Adipose tissue (tissue), 3 donors: ENCODE results near the gene TEN1. TPM values are rescaled to one million over a fixed set of nuclear protein-coding genes. Genes with fewer than 3 reads are reported as not detected.

Experiments used
- H3K27ac ChIP-seq: one replicate; pipeline ENCODE4 v1.5.1; 2013; ENCODE audit warnings: low read depth, low read length
- WGBS, 3 donors: extraction: QIAGEN DNeasy Blood & Tissue Kit; methylation state at CpG; one replicate each; pipeline ENCODE4 v1.1.7; 2013; 5-methylcytosine and 5-hydroxymethylcytosine counted together
- polyA plus RNA-seq, 3 donors: library from polyadenylated mRNA; stranded (reverse); fragments of 200-250 nt; gene quantifications; one replicate each; pipeline ENCODE4 v1.2.3, GENCODE V29; 2013
- donor health status: healthy with polysubstance abuse.
- donor health status: Bipolar disorder and iron deficiency.
- donor health status: healthy.

Gene TEN1
- polyA plus RNA-seq, 3 donors: 25.2 to 42.6 (median 39.5) TPM

DNA sequence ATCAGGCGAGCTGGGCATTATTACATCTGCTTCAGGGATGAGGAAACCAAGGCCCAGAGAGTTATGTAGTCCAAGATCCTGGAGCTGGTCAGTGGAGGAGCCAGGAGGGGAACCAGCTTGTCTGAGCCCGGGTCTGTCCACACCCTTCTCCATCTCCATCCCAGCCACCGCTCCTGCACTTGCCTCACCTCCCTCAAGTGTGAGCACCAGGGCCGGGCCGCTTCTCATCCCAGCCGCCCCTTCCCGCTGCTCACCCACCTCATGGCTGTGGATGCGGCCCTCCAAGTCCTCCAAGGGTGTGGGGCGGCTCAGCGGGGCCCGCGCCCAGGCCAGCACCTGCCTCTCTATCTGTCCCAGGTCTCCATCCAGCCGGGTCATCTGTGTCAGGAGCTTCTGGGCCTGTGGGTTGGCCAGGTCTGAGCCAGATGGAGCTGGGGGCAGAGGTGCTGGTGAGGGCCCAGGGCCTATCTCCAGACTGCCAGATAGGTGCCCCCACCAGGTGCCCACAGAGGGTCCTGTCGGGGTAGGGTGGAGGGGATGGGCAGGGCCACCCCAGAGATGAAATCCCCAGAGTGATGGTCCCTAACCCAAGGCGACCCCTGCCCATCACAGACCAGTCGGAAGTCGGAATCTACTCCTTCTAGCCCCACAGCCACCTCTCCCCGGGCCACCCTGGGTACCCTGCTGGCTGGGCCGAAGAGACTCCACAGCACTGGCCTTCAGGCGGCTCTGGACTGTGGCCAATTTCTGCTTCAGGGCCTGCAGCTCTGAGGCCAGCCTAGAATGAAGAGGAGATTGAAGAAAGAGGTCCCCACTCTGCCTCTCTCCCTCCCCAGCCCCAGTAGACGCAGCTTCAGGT is 38.7 kb downstream of the TEN1 start:
- 86 to 93% (median 86%) methylated on average over 20 to 21 of the region's 21 CpGs for WGBS, 3 donors

DNA sequence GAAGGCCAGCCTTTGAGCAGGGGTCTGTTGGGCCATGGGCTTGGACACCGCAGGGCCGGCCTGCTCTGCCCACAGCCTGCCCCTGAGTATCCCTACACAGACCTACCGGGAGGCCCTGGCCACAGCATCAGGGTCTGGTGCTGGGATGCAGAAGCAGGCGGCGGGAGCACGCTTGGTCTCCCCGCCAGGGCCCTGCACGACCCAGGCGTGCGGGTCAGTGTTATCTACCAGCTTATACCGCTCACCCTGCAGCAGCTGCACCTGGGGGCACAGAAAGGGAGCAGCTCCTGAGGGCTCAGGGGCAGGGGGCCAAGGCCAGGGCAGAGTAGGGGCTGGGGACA is 39.3 kb downstream of the TEN1 start:
- 82 to 90% (median 87%) methylated on average over 11 of the region's 11 CpGs for WGBS, 3 donors
- no peak overlapping the region for H3K27ac ChIP-seq

More for the DNA sequence above, 38.7 kb downstream of the TEN1 start:
- H3K27ac ChIP-seq: no peak overlapping the region

GRCh38 chr17:76018801-76019200 is 39.8 kb downstream of the TEN1 start:
- WGBS, 3 donors: 87 to 93% (median 88%) methylated on average over 9 to 13 of the region's 13 CpGs
- H3K27ac ChIP-seq: no peak overlapping the region

DNA sequence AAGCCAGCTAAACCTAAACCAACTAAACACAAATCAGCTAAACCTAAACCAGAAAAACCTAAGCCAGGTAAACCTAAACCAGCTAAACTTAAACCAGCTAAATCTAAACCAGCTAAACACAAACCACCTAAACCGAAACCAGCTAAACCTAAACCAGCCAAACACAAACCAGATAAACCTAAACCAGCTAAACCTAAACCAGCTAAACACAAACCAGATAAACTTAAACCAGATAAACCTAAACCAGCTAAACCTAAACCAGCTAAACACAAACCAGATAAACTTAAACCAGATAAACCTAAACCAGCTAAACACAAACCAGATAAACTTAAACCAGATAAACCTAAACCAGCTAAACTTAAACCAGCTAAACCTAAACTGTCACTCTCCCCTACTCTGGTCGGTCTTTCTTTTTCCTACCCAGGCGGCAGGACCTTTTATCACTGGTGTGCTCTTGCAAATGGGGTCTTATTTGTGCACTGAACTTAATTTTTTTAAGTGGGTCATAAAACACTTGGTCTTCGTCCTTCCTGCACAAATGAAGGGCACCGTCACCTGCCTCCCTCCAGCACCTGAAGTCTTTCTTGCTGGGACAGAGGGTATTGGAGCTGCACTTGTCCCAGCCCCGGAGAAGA is 40.9 kb downstream of the TEN1 start:
- 87 to 90% (median 90%) methylated on average over 6 of the region's 6 CpGs for WGBS, 3 donors
- H3K27ac ChIP-seq: no peak overlapping the region

- no peak overlapping the region for H3K27ac ChIP-seq
- 71 to 83% (median 82%) methylated on average over 24 of the region's 24 CpGs for WGBS, 3 donors
These were observed 43.2 kb downstream of the TEN1 start for GRCh38 chr17:76022285-76022684.

DNA sequence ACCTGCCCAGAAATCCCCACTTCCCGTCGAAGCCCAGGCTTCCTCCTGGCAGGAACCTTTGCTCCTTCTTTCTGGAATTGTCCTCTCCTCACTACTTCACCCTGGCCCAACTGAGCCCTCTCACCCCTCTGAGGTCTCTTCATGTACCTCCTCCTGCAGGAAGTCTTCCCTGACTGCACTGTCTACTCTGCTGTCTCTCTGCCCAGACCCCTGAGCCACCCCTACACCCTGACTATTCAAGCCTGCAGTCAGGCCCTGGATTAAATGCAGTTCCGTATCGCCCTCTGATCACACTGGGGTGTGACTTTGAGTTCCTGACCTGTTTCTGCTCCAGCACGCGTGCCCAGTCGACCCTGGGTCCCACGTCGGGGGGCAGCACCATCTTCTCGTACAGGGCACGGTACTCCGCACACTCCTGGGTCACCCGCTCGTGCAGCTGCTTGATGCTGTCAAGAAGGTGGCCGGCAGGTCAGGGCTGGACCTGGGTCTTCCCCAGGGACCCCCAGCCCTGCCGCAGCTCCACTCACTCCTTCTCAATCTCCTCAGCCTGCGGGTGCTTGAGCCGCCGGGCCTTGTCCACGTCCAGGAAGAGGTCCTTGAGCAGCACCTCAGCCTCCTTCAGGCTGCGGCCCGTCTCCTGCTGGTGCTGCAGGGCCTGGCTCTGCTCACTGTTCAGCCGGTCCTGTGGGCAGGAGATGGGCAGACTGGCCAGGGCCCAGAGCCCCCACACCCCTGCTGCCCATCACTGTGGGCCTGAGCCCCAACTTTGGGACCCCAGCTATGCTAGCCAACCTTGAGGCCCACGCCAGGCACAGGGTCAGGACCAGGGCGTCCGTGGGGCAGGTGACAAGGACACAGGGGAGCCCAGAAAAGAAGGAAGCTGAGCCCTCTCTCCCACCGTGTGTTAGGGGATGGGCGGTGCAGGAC is 44.2 kb downstream of the TEN1 start:
- 87 to 90% (median 90%) methylated on average over 22 to 28 of the region's 28 CpGs for WGBS, 3 donors
- H3K27ac ChIP-seq: no peak overlapping the region

- no peak overlapping the region for H3K27ac ChIP-seq
- 91 to 96% (median 94%) methylated on average over 9 of the region's 9 CpGs for WGBS, 3 donors
These were observed 44.8 kb downstream of the TEN1 start for GRCh38 chr17:76023900-76024237.

GRCh38 chr17:76024353-76024752 is 45.3 kb downstream of the TEN1 start:
- 81 to 90% (median 88%) methylated on average over 9 of the region's 9 CpGs for WGBS, 3 donors
- H3K27ac ChIP-seq: no peak overlapping the region

DNA sequence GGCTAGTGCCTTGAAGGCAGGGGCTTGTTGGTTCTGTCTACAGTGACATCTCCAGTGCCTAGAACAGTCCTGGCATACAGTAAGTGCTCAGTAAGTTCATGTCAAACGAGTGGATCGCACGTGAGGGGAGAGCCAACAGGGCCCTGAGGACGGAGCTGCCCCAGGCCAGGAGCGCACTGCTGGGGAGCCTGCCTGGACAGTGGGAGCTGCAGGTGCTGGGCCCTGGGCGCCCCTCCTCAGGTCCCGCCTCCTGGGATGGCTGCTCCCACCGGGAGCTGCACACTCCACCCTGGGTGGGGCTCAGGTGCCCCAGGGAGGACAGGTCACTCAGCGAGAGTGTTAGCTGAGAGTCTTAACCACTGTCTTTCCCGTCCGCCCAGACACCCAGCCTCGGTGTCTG is 46.3 kb downstream of the TEN1 start:
- 87 to 95% (median 93%) methylated on average over 9 to 12 of the region's 12 CpGs for WGBS, 3 donors
- no peak overlapping the region for H3K27ac ChIP-seq

DNA sequence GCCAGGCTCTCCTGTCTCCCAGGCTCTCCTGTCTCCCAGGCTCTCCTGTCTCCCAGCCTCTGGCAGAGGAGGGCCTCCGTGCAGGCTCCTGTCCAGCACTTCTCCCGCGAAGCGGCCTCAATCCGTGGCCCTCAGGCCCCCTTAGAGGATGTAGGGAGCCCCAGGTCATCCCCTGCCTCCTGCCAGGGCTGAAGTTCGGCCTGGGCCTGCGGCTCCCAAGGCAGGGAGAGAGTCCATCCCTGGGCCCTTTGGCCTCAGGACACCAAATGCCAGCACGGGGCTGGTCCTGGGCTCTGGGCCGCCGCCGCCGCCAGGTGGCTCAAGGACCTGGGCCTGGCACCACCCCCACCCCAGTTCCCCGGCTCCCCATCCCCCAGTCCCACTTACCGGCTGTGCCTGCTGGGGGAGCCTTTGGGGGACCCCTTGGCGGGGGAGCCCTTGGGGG is 47.7 kb downstream of the TEN1 start:
- H3K27ac ChIP-seq: no peak overlapping the region
- 60 to 67% (median 62%) methylated on average over 15 of the region's 15 CpGs for WGBS, 3 donors

- 52 to 69% (median 58%) methylated on average over 19 to 24 of the region's 24 CpGs for WGBS, 3 donors
- no peak within 1 kb of the TSS for H3K27ac ChIP-seq
These were observed 48.3 kb downstream of the TEN1 start, which contains the start of gene EVPL for GRCh38 chr17:76027159-76027839. Gene EVPL, minus strand, starts transcription at chr17:76027306. Its CDS starts 108 bp downstream, at chr17:76027198.

DNA sequence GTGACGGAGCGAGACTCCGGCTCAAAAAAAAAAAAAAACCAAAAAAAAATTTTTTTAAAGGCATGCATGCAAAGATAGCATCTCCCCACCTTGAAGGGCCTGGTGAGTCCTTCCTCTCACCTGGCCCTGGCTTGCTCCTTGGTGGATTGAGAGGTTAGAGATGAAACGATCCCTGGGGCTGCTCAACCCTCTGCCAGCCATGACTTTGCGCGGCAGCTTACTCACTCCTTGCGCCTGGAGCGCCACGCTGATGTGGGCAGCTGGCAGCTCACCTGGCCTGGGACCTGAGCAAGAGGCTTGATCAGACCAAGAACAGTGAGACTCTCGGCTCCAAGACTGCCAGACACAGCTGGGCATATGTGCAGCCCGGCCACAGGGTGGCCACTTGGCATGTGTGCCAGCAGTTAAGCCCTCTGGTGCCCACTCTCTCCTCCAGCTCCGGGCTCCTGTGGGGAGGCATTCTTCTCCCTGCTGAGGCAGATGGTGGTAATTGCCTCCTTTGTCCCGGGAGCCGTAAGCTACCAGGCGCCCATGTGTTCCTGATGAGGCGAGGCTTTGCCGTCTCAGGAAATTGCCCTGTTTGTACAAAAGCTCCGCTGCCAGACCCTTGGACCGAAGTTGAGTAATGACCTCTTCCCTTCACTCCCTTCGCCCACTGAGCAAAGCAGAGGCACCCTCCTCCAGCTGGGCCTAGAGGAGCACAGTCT is 53.2 kb downstream of the TEN1 start:
- 63 to 82% (median 79%) methylated on average over 20 of the region's 20 CpGs for WGBS, 3 donors
- H3K27ac ChIP-seq: no peak overlapping the region

DNA sequence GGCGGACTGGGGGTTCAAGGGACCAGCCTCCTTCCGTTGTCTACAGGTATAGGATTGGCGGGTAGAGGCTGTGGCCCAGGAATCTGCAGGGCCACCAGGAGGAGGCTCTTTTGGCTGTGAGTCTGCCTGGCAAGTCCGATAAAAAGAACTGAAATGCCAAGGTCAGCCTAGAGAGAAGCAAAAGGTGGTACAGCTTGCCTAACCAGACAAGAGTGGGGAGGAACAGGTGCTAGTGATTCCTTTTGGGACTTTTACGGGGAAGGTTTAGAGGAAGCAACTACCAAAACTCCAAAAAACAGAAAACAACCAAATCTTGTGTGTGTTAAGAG is 53.7 kb downstream of the TEN1 start:
- no peak overlapping the region for H3K27ac ChIP-seq
- WGBS, 3 donors: 52 to 94% (median 89%) methylated on average over 5 of the region's 5 CpGs

GRCh38 chr17:76033139-76033538 is 54.1 kb downstream of the TEN1 start:
- no peak overlapping the region for H3K27ac ChIP-seq
- 94 to 98% (median 97%) methylated on average over 6 of the region's 6 CpGs for WGBS, 3 donors

DNA sequence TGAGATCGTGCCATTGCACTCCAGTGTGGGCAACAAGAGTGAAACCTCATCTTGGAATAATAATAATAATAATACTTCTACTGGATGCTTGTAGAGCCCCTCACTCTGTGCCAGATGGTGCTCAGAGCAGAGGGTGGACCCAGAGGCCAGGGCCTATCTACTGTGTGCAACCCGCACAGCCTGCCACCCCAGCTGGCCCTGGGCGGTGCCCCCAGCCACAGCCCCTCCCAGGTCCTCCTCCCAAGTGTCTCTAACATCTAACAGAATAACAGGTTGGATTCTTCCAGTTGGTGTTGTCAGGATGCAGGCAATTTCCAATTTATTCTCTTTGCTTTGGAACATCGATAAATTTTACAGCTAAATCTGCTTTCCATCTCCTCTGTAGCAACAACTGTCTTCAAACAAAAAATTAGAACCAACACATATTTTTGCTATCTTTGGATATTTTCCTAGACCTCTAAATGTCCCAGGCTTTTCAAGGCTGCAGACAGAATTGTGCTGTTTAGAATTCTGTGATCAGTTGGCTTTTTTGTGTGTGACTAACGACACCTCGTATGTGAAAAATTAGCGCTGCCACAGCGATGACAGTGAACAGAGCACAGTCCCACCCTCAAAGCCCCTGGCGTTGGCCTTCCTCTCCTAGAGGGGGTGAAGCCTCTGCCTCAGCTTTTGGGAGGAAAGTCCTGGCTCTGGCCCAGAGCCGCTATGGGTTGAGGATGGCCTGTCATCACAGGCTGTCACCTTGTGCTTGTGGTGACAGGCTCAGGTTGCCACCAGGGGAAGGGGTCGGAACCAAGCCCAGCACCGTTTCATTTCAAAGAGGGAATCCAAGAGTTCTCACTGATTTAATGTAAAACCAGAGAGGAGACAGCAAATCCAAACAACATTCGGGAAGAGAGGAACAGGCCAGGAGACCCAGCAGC is 55.6 kb downstream of the TEN1 start:
- no peak overlapping the region for H3K27ac ChIP-seq
- 81 to 91% (median 86%) methylated on average over 13 of the region's 13 CpGs for WGBS, 3 donors

- 46 to 66% (median 60%) methylated on average over 22 of the region's 22 CpGs for WGBS, 3 donors
- no peak overlapping the region for H3K27ac ChIP-seq
These were observed 57.6 kb downstream of the TEN1 start for GRCh38 chr17:76036497-76037261.
